Calu3 (cell line): ENCODE measurements around the gene ZNG1F. TPM values are rescaled to one million over a fixed set of nuclear protein-coding genes. Genes with fewer than 3 reads are reported as not detected.
"Not testable (repeated sequence)": the region's sequence is repeated elsewhere in the genome, so short reads cannot be mapped to it uniquely, and the experiment has no call there.

ENCODE experiments used
- BruUV-seq: library from RNA; stranded (reverse); fragments of 400-500 nt; replicated peaks from 2 replicates; lab custom pipeline; 2021; lab: Mats Ljungman, UMichigan
- CTCF ChIA-PET: fragments of 300-600 bp; sonication (Branson Sonifier 250); formaldehyde crosslinking; loops from one replicate; lab custom pipeline; 2022; ENCODE audit warnings: antibody characterized with exemption; lab: Charles Lee
- DNase-seq: peaks from one replicate; pipeline ENCODE4 v3.0.0; 2022
- H3K27ac Mint-ChIP-seq: one replicate; pipeline ENCODE4 v1.8.0; 2022; ENCODE audit warnings: mixed read lengths; ENCODE audit not compliant: unreplicated experiment
- H3K27me3 Mint-ChIP-seq: one replicate; pipeline ENCODE4 v1.8.0; 2022; ENCODE audit warnings: mixed read lengths; ENCODE audit not compliant: unreplicated experiment
- H3K36me3 Mint-ChIP-seq: one replicate; pipeline ENCODE4 v1.8.0; 2022; ENCODE audit warnings: mild to moderate bottlenecking, moderate library complexity, mixed read lengths; ENCODE audit not compliant: insufficient read depth, unreplicated experiment
- H3K4me1 Mint-ChIP-seq: one replicate; pipeline ENCODE4 v1.8.0; 2022; ENCODE audit warnings: mild to moderate bottlenecking, low read depth, mixed read lengths; ENCODE audit not compliant: unreplicated experiment
- H3K4me3 Mint-ChIP-seq: one replicate; pipeline ENCODE4 v1.8.0; 2022; ENCODE audit warnings: mild to moderate bottlenecking, low read depth, moderate library complexity, mixed read lengths; ENCODE audit not compliant: unreplicated experiment
- H3K9me3 Mint-ChIP-seq: one replicate; pipeline ENCODE4 v1.8.0; 2022; ENCODE audit warnings: low read depth, mixed read lengths; ENCODE audit not compliant: unreplicated experiment
- intact Hi-C: fragments of 100-400 bp; cut with micrococcal nuclease; formaldehyde crosslinking; loops from one replicate; pipeline ENCODE4 v1.10.0; 2022; ENCODE audit not compliant: unreplicated experiment
- total RNA-seq: library from RNA; stranded (reverse); gene quantifications from 2 replicates; pipeline ENCODE4 v1.2.3, GENCODE V29; 2022
- TF ChIP-seq, protein P1 (sequence below): fragments of 200-600 bp; IDR thresholded peaks from one replicate; pipeline ENCODE4 v1.8.0; 2022; ENCODE audit warnings: antibody characterized with exemption; ENCODE audit not compliant: unreplicated experiment

Gene ZNG1F
- total RNA-seq, 1 experiment from 2014 or later = 12.1 TPM

GRCh38 chr9:41229408-41230401 lies 40.6 kb upstream of the ZNG1F start:
- TF ChIP-seq, protein P1, sequence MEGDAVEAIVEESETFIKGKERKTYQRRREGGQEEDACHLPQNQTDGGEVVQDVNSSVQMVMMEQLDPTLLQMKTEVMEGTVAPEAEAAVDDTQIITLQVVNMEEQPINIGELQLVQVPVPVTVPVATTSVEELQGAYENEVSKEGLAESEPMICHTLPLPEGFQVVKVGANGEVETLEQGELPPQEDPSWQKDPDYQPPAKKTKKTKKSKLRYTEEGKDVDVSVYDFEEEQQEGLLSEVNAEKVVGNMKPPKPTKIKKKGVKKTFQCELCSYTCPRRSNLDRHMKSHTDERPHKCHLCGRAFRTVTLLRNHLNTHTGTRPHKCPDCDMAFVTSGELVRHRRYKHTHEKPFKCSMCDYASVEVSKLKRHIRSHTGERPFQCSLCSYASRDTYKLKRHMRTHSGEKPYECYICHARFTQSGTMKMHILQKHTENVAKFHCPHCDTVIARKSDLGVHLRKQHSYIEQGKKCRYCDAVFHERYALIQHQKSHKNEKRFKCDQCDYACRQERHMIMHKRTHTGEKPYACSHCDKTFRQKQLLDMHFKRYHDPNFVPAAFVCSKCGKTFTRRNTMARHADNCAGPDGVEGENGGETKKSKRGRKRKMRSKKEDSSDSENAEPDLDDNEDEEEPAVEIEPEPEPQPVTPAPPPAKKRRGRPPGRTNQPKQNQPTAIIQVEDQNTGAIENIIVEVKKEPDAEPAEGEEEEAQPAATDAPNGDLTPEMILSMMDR = no peak
- DNase-seq = no peak
- Mint-ChIP-seq H3K27ac (no peak overlapping the region), H3K27me3 (no peaks in the 10 kb centered on the region), H3K36me3 (no peaks in the 10 kb centered on the region), H3K4me3 (no peak overlapping the region), H3K9me3 (no peaks in the 10 kb centered on the region), H3K4me1 (no peaks in the 10 kb centered on the region)
- CTCF ChIA-PET = no interaction called here
- BruUV-seq = no TSS peak
- intact Hi-C loops = no loop called here

GRCh38 chr9:41219831-41220230 lies 30.7 kb upstream of the ZNG1F start:
- H3K27ac Mint-ChIP-seq = not testable (repeated sequence)

GRCh38 chr9:41188439-41188838 lies 678 bp downstream of the ZNG1F start:
- CTCF ChIA-PET, H3K27ac Mint-ChIP-seq, H3K4me3 Mint-ChIP-seq: not testable (repeated sequence)

More at GRCh38 chr9:41219831-41220230, 30.7 kb upstream of the ZNG1F start:
- H3K9me3 Mint-ChIP-seq, intact Hi-C loops, H3K27me3 Mint-ChIP-seq, DNase-seq, BruUV-seq, H3K4me1 Mint-ChIP-seq, H3K36me3 Mint-ChIP-seq, H3K4me3 Mint-ChIP-seq, CTCF ChIA-PET: not testable (repeated sequence)

GRCh38 chr9:41174994-41175393 lies 14.1 kb downstream of the ZNG1F start:
- H3K27ac Mint-ChIP-seq, H3K4me3 Mint-ChIP-seq, H3K27me3 Mint-ChIP-seq, H3K9me3 Mint-ChIP-seq, H3K36me3 Mint-ChIP-seq, DNase-seq, H3K4me1 Mint-ChIP-seq, CTCF ChIA-PET, intact Hi-C loops, BruUV-seq: not testable (repeated sequence)

More at GRCh38 chr9:41188439-41188838, 678 bp downstream of the ZNG1F start:
- H3K9me3 Mint-ChIP-seq, BruUV-seq, H3K36me3 Mint-ChIP-seq, DNase-seq, H3K27me3 Mint-ChIP-seq, H3K4me1 Mint-ChIP-seq, intact Hi-C loops: not testable (repeated sequence)

GRCh38 chr9:41150116-41150515 lies 39.0 kb downstream of the ZNG1F start:
- H3K36me3 Mint-ChIP-seq, BruUV-seq, intact Hi-C loops, H3K4me3 Mint-ChIP-seq, CTCF ChIA-PET, H3K9me3 Mint-ChIP-seq, H3K4me1 Mint-ChIP-seq, H3K27ac Mint-ChIP-seq, H3K27me3 Mint-ChIP-seq, DNase-seq: not testable (repeated sequence)

- H3K9me3 Mint-ChIP-seq, H3K36me3 Mint-ChIP-seq, H3K4me3 Mint-ChIP-seq, H3K4me1 Mint-ChIP-seq, intact Hi-C loops, H3K27me3 Mint-ChIP-seq, BruUV-seq, H3K27ac Mint-ChIP-seq, DNase-seq, CTCF ChIA-PET: not testable (repeated sequence)
Measured at GRCh38 chr9:41141878-41142277, 47.2 kb downstream of the ZNG1F start.

DNA sequence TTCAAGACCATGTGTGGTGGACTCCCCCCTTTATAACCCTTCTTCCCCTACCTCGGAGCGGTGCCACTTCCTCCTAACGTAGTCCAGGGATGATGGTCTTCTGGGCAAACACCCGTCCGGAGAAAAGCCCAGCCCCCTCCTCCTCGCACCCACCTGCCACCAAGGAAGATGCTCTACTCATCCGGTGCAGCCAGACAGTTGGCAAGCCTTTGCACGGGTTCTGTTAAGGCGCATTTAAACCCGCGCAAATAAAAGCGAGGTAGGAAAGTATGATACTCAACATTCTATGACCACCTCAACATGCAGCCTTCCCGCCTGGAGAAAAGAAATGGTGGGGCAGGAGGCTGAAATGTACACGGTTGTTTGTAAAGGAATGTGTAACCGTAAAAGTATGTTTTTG lies 60.5 kb downstream of the ZNG1F start, which contains the start of gene FOXD4L6:
Gene FOXD4L6 (minus strand): TSS at position 101 of the 400 bp plus-strand sequence. CDS start 298 bp downstream, outside the sequence.
- H3K9me3 Mint-ChIP-seq, CTCF ChIA-PET, DNase-seq, H3K36me3 Mint-ChIP-seq, H3K4me3 Mint-ChIP-seq, H3K4me1 Mint-ChIP-seq, intact Hi-C loops, H3K27ac Mint-ChIP-seq, H3K27me3 Mint-ChIP-seq, BruUV-seq: not testable (repeated sequence)

DNA sequence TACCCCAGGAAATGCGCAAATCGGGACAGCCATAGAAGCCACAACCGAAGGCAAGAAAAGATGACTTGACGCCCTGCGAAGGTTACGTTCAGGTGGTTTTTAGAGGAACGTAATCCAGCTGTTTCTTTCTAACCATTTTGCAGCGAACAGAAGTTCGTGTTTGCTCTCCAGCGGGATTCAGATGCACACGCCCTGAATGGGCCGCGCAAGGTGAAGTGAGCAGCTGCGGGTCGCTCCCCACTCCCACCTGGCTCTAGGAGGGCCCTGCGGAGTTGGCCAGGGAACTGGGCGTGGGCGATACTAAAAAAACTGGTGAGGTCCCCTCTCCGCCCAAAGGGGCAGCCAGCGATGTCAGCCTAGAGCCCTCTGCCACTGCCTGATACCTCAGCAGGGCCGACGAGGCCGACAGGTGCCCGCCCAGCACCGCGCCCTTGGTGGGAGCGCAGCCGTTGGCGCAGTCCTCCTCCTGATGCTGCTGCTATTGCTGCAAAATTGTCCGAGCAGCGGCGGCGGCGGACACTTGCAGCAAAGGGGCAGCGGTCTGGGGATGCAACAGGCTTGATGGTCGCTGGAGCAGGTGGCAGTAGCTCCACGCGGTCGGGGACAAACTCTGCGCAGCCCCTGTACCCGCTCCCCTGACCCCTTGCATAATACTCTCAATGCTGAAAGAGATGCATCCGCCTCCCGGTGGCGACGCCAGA lies 62.2 kb downstream of the ZNG1F start:
- H3K4me1 Mint-ChIP-seq, H3K27me3 Mint-ChIP-seq, BruUV-seq, intact Hi-C loops, H3K4me3 Mint-ChIP-seq, CTCF ChIA-PET, H3K27ac Mint-ChIP-seq, H3K9me3 Mint-ChIP-seq, H3K36me3 Mint-ChIP-seq, DNase-seq: not testable (repeated sequence)
